Epidermal melanocyte (primary cell): ENCODE data around the gene PCDHB16.
"Not testable (repeated sequence)": the region's sequence is repeated elsewhere in the genome, so short reads cannot be mapped to it uniquely, and the experiment has no call there.

ENCODE experiments used
- DNase-seq: peaks from one replicate; pipeline ENCODE4 v3.0.0; 2011; ENCODE audit warnings: low spot score; ENCODE audit not compliant: insufficient read length

Gene PCDHB16

GRCh38 chr5:141184117-141184855, 2.1 kb downstream of the PCDHB16 start:
- DNase-seq = not testable (repeated sequence)

- DNase-seq = no peak
These were observed 4.8 kb downstream of the PCDHB16 start, which contains the start of gene PCDHB9 for GRCh38 chr5:141186897-141187512. Gene PCDHB9, plus strand, starts transcription at chr5:141187161. Its CDS starts 158 bp downstream, at chr5:141187319.

- not testable (repeated sequence) for DNase-seq
These were observed 6.5 kb downstream of the PCDHB16 start for GRCh38 chr5:141188682-141189081.

- not testable (repeated sequence) for DNase-seq
These were observed 6.9 kb downstream of the PCDHB16 start for GRCh38 chr5:141189131-141189530.

GRCh38 chr5:141192110-141192725, 10.0 kb downstream of the PCDHB16 start, which contains the start of gene PCDHB10:
Gene PCDHB10, plus strand, starts transcription at chr5:141192353. Its CDS starts 200 bp downstream, at chr5:141192553.
- DNase-seq = no peak

- not testable (repeated sequence) for DNase-seq
These were observed 12.1 kb downstream of the PCDHB16 start for GRCh38 chr5:141194332-141194731.

- no peak for DNase-seq
These were observed 14.2 kb downstream of the PCDHB16 start for GRCh38 chr5:141196363-141196762.

GRCh38 chr5:141199359-141200235, 17.4 kb downstream of the PCDHB16 start, which contains the start of gene PCDHB11:
Gene PCDHB11, plus strand, starts transcription at chr5:141199627. Its CDS starts 148 bp downstream, at chr5:141199775.
- DNase-seq = no peak

- DNase-seq = not testable (repeated sequence)
These were observed 18.9 kb downstream of the PCDHB16 start for GRCh38 chr5:141201126-141201525.

- not testable (repeated sequence) for DNase-seq
These were observed 19.5 kb downstream of the PCDHB16 start for GRCh38 chr5:141201646-141202045.

- no peak for DNase-seq
These were observed 26.3 kb downstream of the PCDHB16 start, which contains the start of gene PCDHB12 for GRCh38 chr5:141208478-141208877. Gene PCDHB12, plus strand, starts transcription at chr5:141208719. Its CDS starts 189 bp downstream, at chr5:141208908.

GRCh38 chr5:141210281-141210680, 28.1 kb downstream of the PCDHB16 start:
- not testable (repeated sequence) for DNase-seq

GRCh38 chr5:141210849-141211248, 28.7 kb downstream of the PCDHB16 start:
- not testable (repeated sequence) for DNase-seq

- not testable (repeated sequence) for DNase-seq
These were observed 31.6 kb downstream of the PCDHB16 start, which contains the start of gene PCDHB13 for GRCh38 chr5:141213656-141214339. Gene PCDHB13, plus strand, starts transcription at chr5:141213919. Its CDS starts 205 bp downstream, at chr5:141214124.

- DNase-seq = not testable (repeated sequence)
These were observed 32.4 kb downstream of the PCDHB16 start for GRCh38 chr5:141214583-141214982.

GRCh38 chr5:141215504-141215903, 33.3 kb downstream of the PCDHB16 start:
- not testable (repeated sequence) for DNase-seq

- not testable (repeated sequence) for DNase-seq
These were observed 33.8 kb downstream of the PCDHB16 start for GRCh38 chr5:141216035-141216434.

GRCh38 chr5:141223112-141223783, 41.1 kb downstream of the PCDHB16 start, which contains the start of gene PCDHB14:
Gene PCDHB14, plus strand, starts transcription at chr5:141223343. Its CDS starts 163 bp downstream, at chr5:141223506.
- DNase-seq = no peak

- not testable (repeated sequence) for DNase-seq
These were observed 42.7 kb downstream of the PCDHB16 start for GRCh38 chr5:141224844-141225243.
